Stimulated activated CD4-positive, alpha-beta T cell treated with anti-CD3 and anti-CD28 coated beads, Interleukin-2, amount 100 ng/mL, for 4 hours (primary cell): Measurements from ENCODE around the gene GPR157.
"Not testable (repeated sequence)": the region's sequence is repeated elsewhere in the genome, so short reads cannot be mapped to it uniquely, and the experiment has no call there.

ENCODE experiments used
- DNase-seq: peaks from one replicate; pipeline ENCODE4 v3.0.0-alpha.2; 2020; ENCODE audit warnings: low read depth

The GPR157 gene

GRCh38 chr1:9145714-9146113 is 16.8 kb upstream of the GPR157 start:
- DNase-seq = no peak

- DNase-seq = no peak
Observed at GRCh38 chr1:9145021-9145668, 16.2 kb upstream of the GPR157 start.

- DNase-seq = not testable (repeated sequence)
Observed at GRCh38 chr1:9144494-9144893, 15.6 kb upstream of the GPR157 start.

GRCh38 chr1:9143250-9143649 is 14.3 kb upstream of the GPR157 start:
- DNase-seq = no peak

- no peak for DNase-seq
Observed at GRCh38 chr1:9139930-9140329, 11.0 kb upstream of the GPR157 start.

GRCh38 chr1:9136932-9137331 is 8.0 kb upstream of the GPR157 start:
- DNase-seq = no peak

- DNase-seq = no peak
Observed at GRCh38 chr1:9135073-9135836, 6.4 kb upstream of the GPR157 start.

GRCh38 chr1:9133870-9134585 is 5.1 kb upstream of the GPR157 start:
- DNase-seq = no peak

- peak; percentile 83 for DNase-seq
Observed at GRCh38 chr1:9129266-9130041, 552 bp upstream of the GPR157 start.

GRCh38 chr1:9128166-9128519 is 759 bp downstream of the GPR157 start:
- no peak for DNase-seq

GRCh38 chr1:9127395-9128165 is 1.3 kb downstream of the GPR157 start:
- DNase-seq = no peak

- DNase-seq = no peak
Observed at GRCh38 chr1:9126511-9126910, 2.4 kb downstream of the GPR157 start.

GRCh38 chr1:9125847-9126246 is 3.1 kb downstream of the GPR157 start:
- DNase-seq = not testable (repeated sequence)

- DNase-seq = no peak
Observed at GRCh38 chr1:9125325-9125724, 3.6 kb downstream of the GPR157 start.

GRCh38 chr1:9124389-9124788 is 4.5 kb downstream of the GPR157 start:
- DNase-seq = not testable (repeated sequence)

- DNase-seq = not testable (repeated sequence)
Observed at GRCh38 chr1:9123665-9124064, 5.2 kb downstream of the GPR157 start.

- DNase-seq = peak; percentile 17
Observed at GRCh38 chr1:9121496-9122409, 7.1 kb downstream of the GPR157 start.

- DNase-seq = no peak
Observed at GRCh38 chr1:9120312-9120958, 8.5 kb downstream of the GPR157 start.

- no peak for DNase-seq
Observed at GRCh38 chr1:9119745-9120144, 9.2 kb downstream of the GPR157 start.

- DNase-seq = no peak
Observed at GRCh38 chr1:9118186-9118585, 10.7 kb downstream of the GPR157 start.
